Adipocyte (in vitro differentiated cells): ENCODE measurements around the gene ZACN.

Source experiments
- DNase-seq: peaks from one replicate; pipeline ENCODE4 v3.0.0-alpha.2; 2015; ENCODE audit warnings: low read depth
- H3K27me3 ChIP-seq: replicated peaks from 2 replicates; pipeline ENCODE4 v1.7.0; 2013; ENCODE audit warnings: mild to moderate bottlenecking, low read length, moderate library complexity; ENCODE audit not compliant: control insufficient read depth, insufficient read depth
- H3K36me3 ChIP-seq: 2 replicates; pipeline ENCODE4 v1.7.0; 2013; ENCODE audit warnings: low read length, mild to moderate bottlenecking, moderate library complexity; ENCODE audit not compliant: control insufficient read depth, insufficient read depth, severe bottlenecking
- H3K4me1 ChIP-seq: 2 replicates; pipeline ENCODE4 v1.7.0; 2013; ENCODE audit warnings: mild to moderate bottlenecking, low read length, moderate library complexity; ENCODE audit not compliant: control insufficient read depth, insufficient read depth
- H3K4me3 ChIP-seq: 2 replicates; pipeline ENCODE4 v1.7.0; 2013; ENCODE audit warnings: mild to moderate bottlenecking, low read length, moderate library complexity
- H3K9ac ChIP-seq: 2 replicates; pipeline ENCODE4 v1.7.0; 2013; ENCODE audit warnings: mild to moderate bottlenecking, low read length, moderate library complexity
- H3K9me3 ChIP-seq: 2 replicates; pipeline ENCODE4 v1.7.0; 2013; ENCODE audit warnings: mild to moderate bottlenecking, low read length, moderate library complexity; ENCODE audit not compliant: control insufficient read depth

Gene ZACN

DNA sequence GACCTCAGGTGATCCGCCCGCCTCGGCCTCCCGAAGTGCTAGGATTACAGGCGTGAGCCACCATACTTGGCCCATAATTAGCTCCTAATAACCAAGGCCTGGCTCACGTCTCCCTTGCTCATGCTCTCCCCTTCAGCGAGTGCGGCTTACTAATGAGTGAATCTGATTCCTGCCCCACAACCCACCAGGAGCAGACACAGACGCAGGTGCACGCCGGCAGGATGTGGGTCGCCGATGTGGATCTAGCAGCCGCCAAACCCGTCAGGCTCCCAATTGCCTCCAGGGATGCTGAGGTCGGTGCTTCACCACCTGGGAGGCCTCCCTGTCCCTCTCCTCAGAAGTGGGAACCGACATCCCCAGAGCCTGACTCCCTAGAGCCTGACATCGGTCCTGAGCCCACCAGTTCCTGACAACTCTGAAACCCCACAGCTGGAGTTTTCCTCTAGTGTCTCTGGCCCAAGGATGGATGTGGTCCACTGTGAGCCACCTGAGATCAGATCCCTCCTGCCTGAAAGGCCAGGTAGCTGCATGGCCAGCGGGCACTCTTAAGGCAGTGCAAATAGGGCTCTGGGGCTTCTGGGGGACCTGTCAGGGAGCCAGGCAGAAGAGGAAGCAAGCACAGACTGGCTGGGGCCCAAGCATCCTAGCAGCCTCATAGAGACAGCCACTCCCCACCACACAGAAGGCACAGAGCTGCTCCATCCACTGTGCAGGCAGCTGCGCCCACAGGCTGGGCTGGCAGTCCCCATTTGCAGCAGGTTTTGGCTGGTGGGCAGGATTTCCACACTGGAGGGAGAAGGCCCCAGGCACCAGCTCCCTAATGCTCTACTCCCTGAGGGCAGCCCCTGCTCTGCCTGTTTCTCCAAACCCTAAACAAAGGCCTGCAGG lies 13.8 kb downstream of the ZACN start:
- DNase-seq: no peak
- H3K4me3 ChIP-seq: no peak overlapping the region
- no peak overlapping the region for H3K9ac ChIP-seq
- peaks cover 80% of the 10 kb centered on the region for H3K36me3 ChIP-seq
- H3K9me3 ChIP-seq: no peaks in the 10 kb centered on the region
- H3K4me1 ChIP-seq: no peaks in the 10 kb centered on the region
- H3K27me3 ChIP-seq: no peaks in the 10 kb centered on the region

DNA sequence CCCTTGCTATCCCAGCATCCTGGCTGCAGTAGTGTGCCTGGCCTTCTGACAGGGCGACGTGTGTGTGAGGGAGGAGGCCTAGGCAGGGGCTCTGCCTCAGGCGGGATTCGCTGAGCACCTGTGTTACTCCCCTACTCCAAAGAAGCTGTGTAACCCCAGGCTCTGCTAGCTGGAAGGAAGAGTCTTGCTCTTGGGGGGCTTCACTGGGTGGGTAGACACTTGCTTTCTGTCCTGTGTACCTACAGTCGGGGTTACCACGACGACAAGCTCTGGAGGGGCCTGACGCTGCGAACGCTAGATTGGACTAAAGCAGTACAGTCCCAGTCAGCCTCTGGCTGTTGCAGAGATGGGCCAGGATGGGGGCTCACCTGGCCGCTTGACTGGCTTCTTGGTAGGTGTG lies 15.1 kb downstream of the ZACN start:
- Histone ChIP-seq H3K36me3 (peaks cover 70% of the 10 kb centered on the region), H3K9me3 (no peaks in the 10 kb centered on the region), H3K4me3 (no peak overlapping the region), H3K27me3 (no peaks in the 10 kb centered on the region), H3K9ac (no peak overlapping the region), H3K4me1 (no peaks in the 10 kb centered on the region)
- DNase-seq: no peak

GRCh38 chr17:76095943-76096342 lies 17.0 kb downstream of the ZACN start:
- H3K27me3 ChIP-seq: no peaks in the 10 kb centered on the region
- no peak overlapping the region for H3K4me3 ChIP-seq
- H3K36me3 ChIP-seq: peaks cover 66% of the 10 kb centered on the region
- H3K9ac ChIP-seq: no peak overlapping the region
- no peaks in the 10 kb centered on the region for H3K4me1 ChIP-seq
- DNase-seq: no peak
- no peaks in the 10 kb centered on the region for H3K9me3 ChIP-seq

DNA sequence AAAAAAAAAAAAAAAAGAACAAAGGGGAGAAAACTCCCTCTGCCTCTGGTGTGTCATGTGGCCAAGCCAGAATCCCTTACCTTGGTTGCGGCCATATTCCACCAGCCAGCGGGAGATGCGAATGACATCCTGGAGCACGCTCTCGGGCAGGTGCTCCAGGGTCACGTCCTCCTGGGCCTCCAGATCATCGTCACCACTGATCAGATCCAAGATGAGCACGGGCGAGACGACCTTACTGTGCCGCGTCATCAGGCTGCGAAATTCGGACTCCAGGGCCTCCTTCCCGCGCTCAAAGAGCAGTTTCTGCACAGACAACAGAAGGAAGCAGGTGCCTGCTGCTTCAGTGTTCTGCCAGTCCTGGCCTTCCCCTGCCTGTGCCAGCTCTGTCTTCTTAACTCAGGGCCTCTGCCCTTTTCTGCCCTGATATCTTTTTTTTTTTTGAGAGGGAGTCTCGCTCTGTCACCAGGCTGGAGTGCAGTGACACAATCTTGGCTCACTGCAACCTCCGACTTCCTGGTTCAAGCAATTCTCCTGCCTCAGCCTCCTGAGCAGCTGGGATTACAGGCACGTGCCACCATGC lies 18.8 kb downstream of the ZACN start:
- no peak for DNase-seq
- no peaks in the 10 kb centered on the region for H3K9me3 ChIP-seq
- H3K36me3 ChIP-seq: peaks cover 64% of the 10 kb centered on the region
- H3K4me1 ChIP-seq: peaks cover 9% of the 10 kb centered on the region
- no peaks in the 10 kb centered on the region for H3K27me3 ChIP-seq
- H3K4me3 ChIP-seq: no peak overlapping the region
- no peak overlapping the region for H3K9ac ChIP-seq

DNA sequence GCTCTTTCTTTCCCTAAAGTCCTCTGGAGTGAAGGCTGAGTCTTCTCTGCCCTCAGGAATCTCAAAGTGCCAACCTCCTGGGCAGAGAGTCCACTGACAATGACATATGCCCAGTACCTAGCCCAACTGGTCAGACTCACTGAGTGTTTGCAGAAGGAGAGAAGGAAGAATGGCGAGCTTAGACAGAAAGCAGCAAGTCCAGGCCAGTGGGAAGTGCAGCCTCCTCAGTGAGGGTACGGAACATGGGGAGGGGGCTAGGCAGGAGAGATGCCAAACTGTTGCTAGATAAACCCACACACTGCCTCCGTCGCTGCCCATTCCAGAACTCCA lies 23.9 kb downstream of the ZACN start:
- no peaks in the 10 kb centered on the region for H3K27me3 ChIP-seq
- DNase-seq: no peak
- peak overlapping the region; percentile 91 for H3K4me3 ChIP-seq
- H3K36me3 ChIP-seq: peaks cover 26% of the 10 kb centered on the region
- H3K4me1 ChIP-seq: peaks cover 17% of the 10 kb centered on the region
- H3K9ac ChIP-seq: peak overlapping the region; percentile 92
- no peaks in the 10 kb centered on the region for H3K9me3 ChIP-seq

DNA sequence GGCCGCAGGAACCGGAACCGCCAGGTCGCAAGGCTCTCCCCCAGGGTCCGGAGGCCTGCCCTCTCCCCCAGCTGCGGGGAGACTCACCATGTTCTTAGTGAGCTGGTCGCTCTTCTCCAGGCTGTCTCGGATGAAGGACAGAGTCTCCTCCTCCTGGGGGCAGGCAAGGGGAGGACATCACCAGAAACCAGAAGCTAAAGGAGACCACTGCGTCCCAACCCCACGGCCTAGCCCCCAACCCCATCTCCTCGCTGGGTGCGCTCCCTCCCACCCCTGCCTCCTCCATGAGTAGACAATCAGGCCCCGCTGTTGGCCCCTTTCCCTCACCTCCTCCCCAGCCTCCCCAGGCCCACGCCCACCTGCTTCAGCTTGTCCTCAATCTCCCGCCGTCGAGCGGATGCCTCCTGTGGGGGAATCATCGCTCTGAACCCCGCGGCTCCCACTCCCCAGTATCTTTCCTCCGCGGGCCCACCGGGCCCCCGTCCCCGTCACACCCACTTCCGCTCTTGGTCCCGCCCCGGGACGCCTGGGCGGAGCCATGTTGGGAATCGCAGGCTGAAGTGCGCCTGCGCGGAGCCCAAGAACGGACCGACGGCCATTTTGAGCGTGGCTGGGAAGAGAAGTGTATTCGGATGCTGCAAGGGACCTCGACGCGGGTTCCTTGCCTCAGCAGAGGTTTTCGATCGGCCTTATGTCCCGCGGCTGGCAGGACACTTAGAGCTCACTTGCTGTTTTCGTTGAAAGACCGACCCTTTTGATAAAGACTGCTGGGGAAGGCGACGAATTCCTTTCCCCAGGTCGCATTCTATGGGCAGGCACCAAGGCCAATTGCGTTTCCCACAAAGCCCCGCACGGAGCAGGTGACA lies 24.5 kb downstream of the ZACN start, which contains the start of gene EXOC7:
TSS of gene EXOC7 (minus strand) at position 514 of the 866 bp plus-strand sequence. CDS start at position 419, 95 bp downstream.
- Histone ChIP-seq H3K9ac (peak within 1 kb of the TSS; percentile 92), H3K27me3 (no peaks in the 10 kb centered on the region), H3K4me3 (peak within 1 kb of the TSS; percentile 91), H3K9me3 (no peaks in the 10 kb centered on the region), H3K36me3 (peaks cover 25% of the 10 kb centered on the region), H3K4me1 (peaks cover 17% of the 10 kb centered on the region)
- peak; percentile 98 for DNase-seq

DNA sequence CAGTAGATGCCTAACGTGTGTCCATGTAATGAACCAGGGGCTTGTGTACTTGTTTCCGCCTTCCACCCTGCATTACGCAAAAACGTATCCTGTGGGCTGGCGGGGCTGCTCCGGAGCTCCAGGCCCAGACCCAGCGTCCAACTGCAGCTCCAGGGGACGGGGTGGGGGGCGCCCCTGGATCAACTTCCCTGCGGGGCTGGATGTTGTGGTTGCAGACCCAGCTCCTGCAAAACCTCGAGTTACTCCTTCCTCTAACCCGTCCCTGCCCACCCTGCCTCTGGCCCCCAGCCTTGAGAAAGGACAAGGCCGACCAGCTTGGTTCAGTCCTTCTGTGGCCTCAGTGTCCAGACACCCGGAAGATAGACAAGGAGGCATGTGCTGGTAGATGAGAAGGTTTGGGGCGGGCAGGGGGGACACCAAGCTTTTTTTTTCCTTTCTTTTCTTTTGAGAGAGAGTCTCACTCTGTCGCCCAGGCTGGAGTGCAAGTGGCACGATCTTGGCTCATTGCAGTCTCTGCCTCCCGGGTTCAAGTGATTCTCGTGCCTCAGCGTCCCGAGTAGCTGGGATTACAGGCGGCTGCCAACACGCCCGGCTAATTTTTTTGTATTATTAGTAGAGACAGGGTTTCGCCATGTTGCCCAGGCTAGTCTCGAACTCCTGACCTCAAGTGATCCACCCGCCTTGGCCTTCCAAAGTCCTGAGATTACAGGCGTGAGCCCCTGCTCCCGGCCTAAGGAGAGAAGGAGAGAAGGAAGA lies 25.3 kb downstream of the ZACN start:
- H3K4me3 ChIP-seq: peak overlapping the region; percentile 91
- DNase-seq: no peak
- no peaks in the 10 kb centered on the region for H3K27me3 ChIP-seq
- peaks cover 17% of the 10 kb centered on the region for H3K4me1 ChIP-seq
- peaks cover 25% of the 10 kb centered on the region for H3K36me3 ChIP-seq
- no peaks in the 10 kb centered on the region for H3K9me3 ChIP-seq
- peak overlapping the region; percentile 92 for H3K9ac ChIP-seq

DNA sequence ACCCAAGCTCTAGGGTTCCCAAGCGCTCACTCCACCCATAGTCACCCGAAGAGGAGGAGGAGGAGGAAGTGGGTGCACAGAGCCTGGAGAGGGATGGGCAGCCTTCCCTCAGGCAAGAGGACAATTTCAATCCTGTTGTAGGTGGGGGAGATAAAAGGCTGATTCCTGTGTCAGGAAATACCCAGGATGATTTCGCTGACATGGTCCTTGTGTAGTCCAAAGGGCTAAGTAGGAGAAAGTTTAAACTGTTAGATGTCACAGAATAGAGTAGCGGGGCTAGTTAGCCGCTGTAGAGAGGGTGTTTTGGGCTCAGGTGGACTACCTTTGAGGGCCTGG lies 25.9 kb downstream of the ZACN start:
- Histone ChIP-seq H3K27me3 (no peaks in the 10 kb centered on the region), H3K4me1 (peaks cover 17% of the 10 kb centered on the region), H3K9me3 (no peaks in the 10 kb centered on the region), H3K9ac (no peak overlapping the region), H3K36me3 (peaks cover 20% of the 10 kb centered on the region), H3K4me3 (no peak overlapping the region)
- DNase-seq: no peak

GRCh38 chr17:76106703-76107102 lies 27.7 kb downstream of the ZACN start:
- peaks cover 17% of the 10 kb centered on the region for H3K4me1 ChIP-seq
- no peak for DNase-seq
- H3K9ac ChIP-seq: no peak overlapping the region
- peaks cover 3% of the 10 kb centered on the region for H3K36me3 ChIP-seq
- H3K27me3 ChIP-seq: no peaks in the 10 kb centered on the region
- H3K4me3 ChIP-seq: no peak overlapping the region
- no peaks in the 10 kb centered on the region for H3K9me3 ChIP-seq

- peaks cover 10% of the 10 kb centered on the region for H3K4me1 ChIP-seq
- no peaks in the 10 kb centered on the region for H3K9me3 ChIP-seq
- H3K27me3 ChIP-seq: no peaks in the 10 kb centered on the region
- DNase-seq: peak; percentile 21
- H3K9ac ChIP-seq: no peak overlapping the region
- H3K4me3 ChIP-seq: no peak overlapping the region
- H3K36me3 ChIP-seq: no peaks in the 10 kb centered on the region
Observed at GRCh38 chr17:76107509-76107908, 28.5 kb downstream of the ZACN start.
